Measurements from ENCODE around the gene YPEL3. TPM values are rescaled to one million over a fixed set of nuclear protein-coding genes. Genes with fewer than 3 reads are reported as not detected.

The YPEL3 gene
- total and polyA plus RNA-seq, 2 donors: 16.5 to 117 TPM

DNA sequence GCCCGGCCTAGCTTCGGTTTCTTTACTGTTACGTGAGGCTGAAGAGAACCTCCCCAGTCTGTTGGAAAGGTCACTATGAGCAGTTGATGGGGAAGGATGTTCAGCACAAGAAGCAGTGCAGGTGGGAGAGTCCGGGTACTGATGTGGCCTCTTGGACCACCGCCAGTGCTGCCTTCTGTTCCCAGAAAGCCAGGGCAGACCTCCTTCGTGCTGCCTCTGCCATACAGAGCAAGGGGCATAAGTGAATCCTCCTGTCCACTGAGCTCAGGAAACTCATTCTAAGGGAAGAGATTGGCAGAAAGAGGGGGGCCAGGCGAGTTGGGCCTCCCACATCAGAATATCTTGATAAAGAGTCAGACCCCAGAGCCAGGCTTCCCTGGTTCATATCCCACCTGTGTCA is 16.5 kb downstream of the YPEL3 start:
- H3K4me1 ChIP-seq (ENCODE audit: insufficient read depth): no peaks in the 10 kb centered on the region
- 87% methylated on average over 7 of the region's 7 CpGs for WGBS
- DNase-seq (ENCODE audit: extremely low spot score): no peak
- H3K36me3 ChIP-seq (ENCODE audit: insufficient read depth): peaks cover 2% of the 10 kb centered on the region
- H3K27ac ChIP-seq (ENCODE audit: low read depth): no peak overlapping the region
- no peak overlapping the region for H3K4me3 ChIP-seq (ENCODE audit: low read depth, low read length)

DNA sequence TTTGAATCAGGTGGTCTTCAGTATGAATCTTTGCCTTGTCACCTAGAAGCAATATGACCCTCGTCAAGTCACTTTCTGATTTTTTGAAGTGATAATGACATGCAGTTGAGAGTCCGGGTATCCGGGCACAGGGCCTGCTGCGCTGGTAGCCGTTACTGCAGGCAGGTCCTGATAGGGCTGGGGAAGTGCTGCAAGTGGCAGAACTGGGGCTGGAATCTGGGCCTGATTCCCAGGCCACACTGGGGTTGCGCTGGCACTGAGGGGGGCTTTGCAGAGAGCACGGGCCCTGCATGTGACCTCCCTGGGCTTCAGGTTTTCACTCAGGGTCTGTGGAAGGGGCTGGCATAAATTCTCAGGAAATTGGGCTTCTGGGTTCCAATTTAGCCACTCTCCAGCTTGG is 17.3 kb downstream of the YPEL3 start:
- WGBS: 93% methylated on average over 7 of the region's 7 CpGs
- H3K4me3 ChIP-seq (ENCODE audit: low read depth, low read length): no peak overlapping the region
- H3K27ac ChIP-seq (ENCODE audit: low read depth): no peak overlapping the region
- H3K4me1 ChIP-seq (ENCODE audit: insufficient read depth): no peaks in the 10 kb centered on the region
- DNase-seq (ENCODE audit: extremely low spot score): no peak
- H3K36me3 ChIP-seq (ENCODE audit: insufficient read depth): peaks cover 2% of the 10 kb centered on the region

DNA sequence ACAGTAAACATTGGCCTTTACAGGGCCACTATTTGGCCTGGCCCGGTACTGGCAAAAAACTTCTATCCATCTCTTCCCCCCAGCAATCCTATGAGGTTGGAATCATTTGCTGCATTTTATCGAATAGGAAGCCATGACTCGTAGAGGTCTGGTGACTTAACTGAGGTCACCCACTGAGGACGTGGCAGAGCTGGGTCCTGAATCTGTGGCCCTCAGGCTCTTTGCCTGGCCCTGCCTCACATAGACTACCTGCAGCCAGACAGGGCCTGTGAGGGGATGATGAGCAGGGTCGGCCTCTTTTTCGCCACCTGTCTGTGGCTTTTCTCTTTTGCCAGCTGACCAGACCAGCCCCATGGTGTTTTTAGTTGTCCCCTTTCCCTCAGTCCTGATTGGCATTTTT is 18.4 kb downstream of the YPEL3 start:
- peaks cover 2% of the 10 kb centered on the region for H3K36me3 ChIP-seq (ENCODE audit: insufficient read depth)
- no peak for DNase-seq (ENCODE audit: extremely low spot score)
- no peak overlapping the region for H3K4me3 ChIP-seq (ENCODE audit: low read depth, low read length)
- 76% methylated on average over 6 of the region's 6 CpGs for WGBS
- no peak overlapping the region for H3K27ac ChIP-seq (ENCODE audit: low read depth)
- H3K4me1 ChIP-seq (ENCODE audit: insufficient read depth): no peaks in the 10 kb centered on the region

DNA sequence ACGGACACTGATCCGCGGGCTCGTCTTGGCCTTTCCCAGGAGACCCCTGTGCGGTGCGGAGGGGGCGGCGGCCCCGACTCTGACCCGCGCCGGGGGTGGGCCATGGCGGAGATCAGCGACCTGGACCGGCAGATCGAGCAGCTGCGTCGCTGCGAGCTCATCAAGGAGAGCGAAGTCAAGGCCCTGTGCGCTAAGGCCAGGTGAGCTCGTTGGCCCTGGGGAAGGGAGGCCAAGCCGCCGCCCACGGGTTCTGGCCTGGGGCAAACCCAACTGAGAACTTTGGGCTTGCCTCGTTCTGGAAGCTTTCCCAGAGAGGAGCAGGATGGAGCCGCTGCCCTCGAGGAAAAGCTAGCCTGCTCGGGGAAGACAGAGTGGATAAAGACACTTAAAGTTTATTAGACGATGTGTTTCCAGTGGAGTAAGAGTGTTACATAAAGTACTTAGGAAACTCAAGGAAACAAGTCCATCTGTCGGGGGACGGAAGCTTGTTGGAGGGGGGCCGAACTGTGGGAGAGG is 19.7 kb downstream of the YPEL3 start:
- 2% methylated on average over 33 of the region's 33 CpGs for WGBS
- H3K27ac ChIP-seq (ENCODE audit: low read depth): peak overlapping the region; percentile 78
- DNase-seq (ENCODE audit: extremely low spot score): no peak
- H3K4me3 ChIP-seq (ENCODE audit: low read depth, low read length): peak overlapping the region; percentile 96
- no peaks in the 10 kb centered on the region for H3K4me1 ChIP-seq (ENCODE audit: insufficient read depth)
- H3K36me3 ChIP-seq (ENCODE audit: insufficient read depth): peaks cover 2% of the 10 kb centered on the region

DNA sequence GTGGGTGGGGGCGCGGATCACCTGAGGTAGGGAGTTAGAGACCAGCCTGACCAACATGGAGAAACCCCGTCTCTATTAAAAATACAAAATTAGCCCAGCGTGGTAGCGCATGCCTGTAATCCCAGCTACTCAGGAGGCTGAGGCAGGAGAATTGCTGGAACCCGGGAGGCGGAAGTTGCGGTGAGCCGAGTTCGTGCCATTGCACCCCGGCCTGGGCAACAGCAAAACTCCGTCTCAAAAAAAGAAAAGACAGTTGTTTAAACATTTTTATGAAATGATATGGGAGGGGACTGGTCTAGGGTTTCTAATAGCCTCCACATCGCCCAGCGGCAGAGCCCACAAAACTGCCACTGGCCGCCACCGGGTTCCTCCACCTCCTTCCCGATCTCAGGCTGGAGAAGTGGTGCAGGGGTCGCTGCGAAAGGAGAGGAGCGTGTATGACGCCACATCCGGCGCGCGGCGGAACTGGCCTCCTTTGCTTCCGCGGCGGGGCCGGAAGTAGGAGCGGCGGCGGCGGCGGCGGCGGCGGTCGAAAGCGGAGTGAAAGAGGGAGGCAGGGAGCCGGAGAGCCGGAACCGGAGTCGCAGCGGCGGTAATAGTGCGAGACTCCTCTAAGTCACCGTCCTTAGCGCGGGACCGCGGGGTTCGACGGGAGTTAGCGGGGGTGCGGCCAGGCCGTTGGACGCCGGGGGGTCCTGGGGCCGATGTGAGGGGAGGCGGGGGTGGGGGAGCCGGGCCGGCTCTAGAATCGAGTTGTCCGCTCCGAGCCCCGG is 20.3 kb downstream of the YPEL3 start, which contains the start of gene PPP4C:
Gene PPP4C (plus strand): TSS at position 492 of the 773 bp plus-strand sequence. CDS start 384 bp downstream, outside the sequence.
- DNase-seq (ENCODE audit: extremely low spot score): peak; percentile 82
- Histone ChIP-seq H3K36me3 (ENCODE audit: insufficient read depth) (peaks cover 2% of the 10 kb centered on the region), H3K4me3 (ENCODE audit: low read depth, low read length) (peak within 1 kb of the TSS; percentile 96), H3K4me1 (ENCODE audit: insufficient read depth) (no peaks in the 10 kb centered on the region), H3K27ac (ENCODE audit: low read depth) (peak within 1 kb of the TSS; percentile 78)
- 2% methylated on average over 67 of the region's 67 CpGs for WGBS

DNA sequence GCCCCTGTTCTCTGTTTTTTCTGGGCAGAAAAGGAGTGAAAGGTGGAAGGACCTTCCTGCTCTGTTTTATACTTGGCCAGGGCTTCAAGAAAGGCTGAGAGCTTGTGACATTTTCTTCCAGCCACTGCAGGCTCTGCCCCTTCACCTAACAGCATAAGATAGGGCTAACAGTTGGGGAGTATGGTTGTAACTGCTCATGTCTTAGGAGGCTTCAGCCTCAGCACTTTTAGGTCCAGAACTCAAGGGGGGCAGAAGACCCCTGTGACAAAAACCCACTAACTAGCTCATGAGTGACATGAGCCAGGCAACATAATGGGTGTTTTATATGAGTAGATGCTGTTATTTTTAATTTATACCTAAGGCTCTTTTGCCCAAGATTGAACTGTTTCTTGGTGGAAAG is 25.5 kb downstream of the YPEL3 start:
- no peak for DNase-seq (ENCODE audit: extremely low spot score)
- Histone ChIP-seq H3K27ac (ENCODE audit: low read depth) (no peak overlapping the region), H3K36me3 (ENCODE audit: insufficient read depth) (peaks cover 10% of the 10 kb centered on the region), H3K4me3 (ENCODE audit: low read depth, low read length) (no peak overlapping the region), H3K4me1 (ENCODE audit: insufficient read depth) (no peaks in the 10 kb centered on the region)

DNA sequence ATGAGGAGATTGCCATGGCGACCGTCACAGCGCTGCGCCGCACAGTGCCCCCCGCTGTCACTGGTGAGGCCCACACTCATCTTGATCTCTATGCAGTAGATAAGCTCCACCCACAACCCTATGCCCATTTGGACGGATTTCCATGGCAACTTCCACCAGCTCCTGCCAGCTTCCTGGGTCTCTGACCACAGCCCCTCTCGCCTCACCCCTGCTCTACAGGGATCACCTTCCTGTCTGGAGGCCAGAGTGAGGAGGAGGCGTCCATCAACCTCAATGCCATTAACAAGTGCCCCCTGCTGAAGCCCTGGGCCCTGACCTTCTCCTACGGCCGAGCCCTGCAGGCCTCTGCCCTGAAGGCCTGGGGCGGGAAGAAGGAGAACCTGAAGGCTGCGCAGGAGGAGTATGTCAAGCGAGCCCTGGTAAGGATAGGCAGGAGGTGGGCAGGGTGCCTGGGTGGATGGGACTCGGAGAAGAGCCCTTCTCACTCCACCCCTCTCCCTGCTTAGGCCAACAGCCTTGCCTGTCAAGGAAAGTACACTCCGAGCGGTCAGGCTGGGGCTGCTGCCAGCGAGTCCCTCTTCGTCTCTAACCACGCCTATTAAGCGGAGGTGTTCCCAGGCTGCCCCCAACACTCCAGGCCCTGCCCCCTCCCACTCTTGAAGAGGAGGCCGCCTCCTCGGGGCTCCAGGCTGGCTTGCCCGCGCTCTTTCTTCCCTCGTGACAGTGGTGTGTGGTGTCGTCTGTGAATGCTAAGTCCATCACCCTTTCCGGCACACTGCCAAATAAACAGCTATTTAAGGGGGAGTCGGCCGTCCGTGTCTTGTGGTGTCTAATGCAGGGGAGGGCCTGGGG is 26.2 kb downstream of the YPEL3 start:
- H3K27ac ChIP-seq (ENCODE audit: low read depth): no peak overlapping the region
- H3K36me3 ChIP-seq (ENCODE audit: insufficient read depth): peaks cover 10% of the 10 kb centered on the region
- WGBS: 63% methylated on average over 31 of the region's 31 CpGs
- DNase-seq (ENCODE audit: extremely low spot score): no peak
- no peaks in the 10 kb centered on the region for H3K4me1 ChIP-seq (ENCODE audit: insufficient read depth)
- H3K4me3 ChIP-seq (ENCODE audit: low read depth, low read length): no peak overlapping the region

DNA sequence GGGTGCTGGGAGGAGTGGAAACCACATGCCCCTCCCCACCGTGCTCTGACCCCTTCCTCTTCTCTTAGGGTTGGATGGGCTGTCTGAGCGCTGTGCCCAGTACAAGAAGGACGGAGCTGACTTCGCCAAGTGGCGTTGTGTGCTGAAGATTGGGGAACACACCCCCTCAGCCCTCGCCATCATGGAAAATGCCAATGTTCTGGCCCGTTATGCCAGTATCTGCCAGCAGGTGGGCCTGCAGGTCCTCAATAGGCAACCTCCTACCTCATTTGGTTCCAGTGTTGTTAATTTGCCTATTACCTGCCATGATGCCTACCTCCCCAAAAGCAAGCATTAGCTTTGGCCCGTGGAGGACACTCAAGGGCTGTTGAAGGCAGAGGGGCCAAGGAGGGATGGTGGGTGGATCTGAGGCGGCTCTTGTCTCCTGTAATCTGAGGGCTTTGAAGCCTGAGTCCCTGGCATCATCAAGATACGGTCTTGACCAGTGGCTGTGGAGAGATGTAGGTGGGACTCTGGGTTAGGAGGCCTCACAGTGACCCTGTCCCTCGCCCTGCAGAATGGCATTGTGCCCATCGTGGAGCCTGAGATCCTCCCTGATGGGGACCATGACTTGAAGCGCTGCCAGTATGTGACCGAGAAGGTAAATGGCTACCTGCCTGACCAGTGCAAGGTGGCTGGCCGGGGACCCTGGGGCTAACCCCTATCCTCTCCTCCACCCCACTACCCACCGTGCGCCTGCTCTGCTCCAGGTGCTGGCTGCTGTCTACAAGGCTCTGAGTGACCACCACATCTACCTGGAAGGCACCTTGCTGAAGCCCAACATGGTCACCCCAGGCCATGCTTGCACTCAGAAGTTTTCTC is 27.0 kb downstream of the YPEL3 start:
- peaks cover 10% of the 10 kb centered on the region for H3K36me3 ChIP-seq (ENCODE audit: insufficient read depth)
- no peak overlapping the region for H3K4me3 ChIP-seq (ENCODE audit: low read depth, low read length)
- no peak overlapping the region for H3K27ac ChIP-seq (ENCODE audit: low read depth)
- WGBS: 78% methylated on average over 17 of the region's 17 CpGs
- DNase-seq (ENCODE audit: extremely low spot score): no peak
- no peaks in the 10 kb centered on the region for H3K4me1 ChIP-seq (ENCODE audit: insufficient read depth)

DNA sequence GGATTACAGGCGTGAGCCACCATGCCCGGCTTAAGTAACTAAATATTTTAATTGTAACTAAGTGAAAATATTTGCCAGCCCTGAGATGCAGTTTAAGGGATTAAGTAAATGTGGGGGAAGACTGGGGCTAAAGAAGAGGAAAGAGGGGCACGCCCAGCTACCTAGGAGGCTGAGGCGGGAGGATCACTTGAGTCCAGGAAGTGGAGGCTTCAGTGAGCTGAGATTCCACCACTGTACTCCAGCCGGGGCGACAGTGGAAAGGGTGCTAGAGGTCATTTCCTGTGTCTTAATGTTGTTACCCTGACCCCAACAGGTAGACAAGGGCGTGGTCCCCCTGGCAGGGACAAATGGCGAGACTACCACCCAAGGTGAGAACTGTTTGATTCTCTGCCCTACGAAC is 27.7 kb downstream of the YPEL3 start:
- no peak overlapping the region for H3K4me3 ChIP-seq (ENCODE audit: low read depth, low read length)
- H3K4me1 ChIP-seq (ENCODE audit: insufficient read depth): no peaks in the 10 kb centered on the region
- H3K36me3 ChIP-seq (ENCODE audit: insufficient read depth): peaks cover 10% of the 10 kb centered on the region
- DNase-seq (ENCODE audit: extremely low spot score): no peak
- WGBS: 82% methylated on average over 9 of the region's 9 CpGs
- H3K27ac ChIP-seq (ENCODE audit: low read depth): no peak overlapping the region

DNA sequence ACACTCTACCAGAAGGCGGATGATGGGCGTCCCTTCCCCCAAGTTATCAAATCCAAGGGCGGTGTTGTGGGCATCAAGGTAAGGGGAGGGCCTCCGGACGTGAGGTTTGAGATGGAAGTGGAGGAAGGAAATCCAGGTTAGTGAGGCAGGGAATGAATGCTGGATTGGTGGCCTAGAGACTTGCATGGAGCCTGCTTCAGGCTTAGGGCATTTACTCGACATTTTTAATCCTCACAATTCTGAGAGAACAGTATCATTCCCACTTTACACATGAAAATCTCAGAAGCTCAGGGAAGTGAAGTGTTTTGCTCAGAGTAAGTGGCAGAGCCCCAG is 28.5 kb downstream of the YPEL3 start:
- no peak overlapping the region for H3K4me3 ChIP-seq (ENCODE audit: low read depth, low read length)
- no peak for DNase-seq (ENCODE audit: extremely low spot score)
- no peak overlapping the region for H3K27ac ChIP-seq (ENCODE audit: low read depth)
- no peaks in the 10 kb centered on the region for H3K4me1 ChIP-seq (ENCODE audit: insufficient read depth)
- WGBS: 67% methylated on average over 6 of the region's 6 CpGs
- H3K36me3 ChIP-seq (ENCODE audit: insufficient read depth): peaks cover 10% of the 10 kb centered on the region

DNA sequence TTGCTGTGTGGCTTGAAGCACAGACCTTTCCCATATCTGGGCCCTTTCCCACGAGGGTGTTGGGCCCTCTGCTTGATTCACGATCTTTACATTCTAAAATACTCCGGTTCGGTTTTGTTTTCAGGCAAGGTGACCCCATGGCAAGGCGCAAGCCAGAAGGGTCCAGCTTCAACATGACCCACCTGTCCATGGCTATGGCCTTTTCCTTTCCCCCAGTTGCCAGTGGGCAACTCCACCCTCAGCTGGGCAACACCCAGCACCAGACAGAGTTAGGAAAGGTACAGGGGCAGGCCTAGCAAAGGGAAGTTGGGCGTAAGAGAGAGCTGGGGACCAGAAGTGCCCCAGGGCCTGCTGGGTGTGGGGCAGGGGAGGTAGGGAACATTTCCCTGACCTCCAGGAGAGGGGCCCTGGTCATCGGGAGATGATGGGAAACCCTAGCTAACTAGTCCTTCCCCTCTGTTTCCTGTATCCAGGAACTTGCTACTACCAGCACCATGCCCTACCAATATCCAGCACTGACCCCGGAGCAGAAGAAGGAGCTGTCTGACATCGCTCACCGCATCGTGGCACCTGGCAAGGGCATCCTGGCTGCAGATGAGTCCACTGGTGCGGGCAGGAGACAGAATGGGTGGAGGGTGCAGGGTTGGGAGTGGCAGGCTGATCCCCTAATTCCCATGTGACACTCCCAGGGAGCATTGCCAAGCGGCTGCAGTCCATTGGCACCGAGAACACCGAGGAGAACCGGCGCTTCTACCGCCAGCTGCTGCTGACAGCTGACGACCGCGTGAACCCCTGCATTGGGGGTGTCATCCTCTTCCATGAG is 29.0 kb downstream of the YPEL3 start:
- Histone ChIP-seq H3K4me1 (ENCODE audit: insufficient read depth) (no peaks in the 10 kb centered on the region), H3K36me3 (ENCODE audit: insufficient read depth) (peaks cover 10% of the 10 kb centered on the region), H3K27ac (ENCODE audit: low read depth) (peak overlapping the region; percentile 99), H3K4me3 (ENCODE audit: low read depth, low read length) (peak overlapping the region; percentile 87)
- 30% methylated on average over 21 of the region's 21 CpGs for WGBS
- DNase-seq (ENCODE audit: extremely low spot score): no peak

DNA sequence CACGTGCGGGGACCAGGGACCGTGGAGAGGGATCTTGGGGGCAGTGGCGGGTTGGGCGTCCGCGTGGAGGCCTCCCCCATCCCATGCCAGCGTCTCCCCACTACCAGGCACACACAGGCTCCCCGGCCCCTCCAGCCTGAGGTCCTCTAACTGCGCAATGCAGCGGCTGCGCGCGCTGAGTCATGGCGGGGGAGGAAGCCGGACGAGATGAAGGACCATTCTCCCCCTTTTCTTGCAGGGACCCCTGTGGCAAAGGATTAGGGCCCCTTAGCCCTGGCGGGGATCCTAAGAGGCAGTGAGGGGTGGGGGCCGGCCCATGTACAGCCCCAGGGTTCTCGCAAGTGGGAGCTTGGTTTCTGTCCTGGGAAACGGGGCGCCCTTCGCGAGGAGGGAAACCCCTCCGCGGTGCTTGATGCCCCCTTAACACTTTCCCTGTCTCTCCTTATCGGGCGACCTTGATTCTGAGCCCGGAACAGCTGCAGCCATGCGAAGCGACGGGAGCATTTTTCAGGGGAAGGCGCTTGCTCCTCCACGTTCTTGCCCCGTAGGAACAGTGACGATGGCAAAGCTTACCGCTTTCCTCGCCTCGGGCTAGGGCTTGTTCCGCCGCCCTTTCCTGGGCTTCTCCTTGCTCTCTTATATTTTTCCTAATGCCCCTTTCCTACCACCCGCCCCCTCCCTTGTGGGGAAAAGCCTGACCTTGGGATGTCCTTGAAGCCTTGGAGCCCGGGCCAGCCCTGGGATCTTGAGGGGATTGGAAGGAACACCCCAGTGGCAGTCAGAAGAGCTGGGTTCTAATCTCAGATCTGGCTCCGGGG is 29.9 kb downstream of the YPEL3 start:
- H3K36me3 ChIP-seq (ENCODE audit: insufficient read depth): peaks cover 10% of the 10 kb centered on the region
- H3K27ac ChIP-seq (ENCODE audit: low read depth): peak overlapping the region; percentile 99
- no peaks in the 10 kb centered on the region for H3K4me1 ChIP-seq (ENCODE audit: insufficient read depth)
- no peak for DNase-seq (ENCODE audit: extremely low spot score)
- peak overlapping the region; percentile 87 for H3K4me3 ChIP-seq (ENCODE audit: low read depth, low read length)
- WGBS: under 1% methylated on average over 44 of the region's 44 CpGs

Measured in urinary bladder (tissue), 4 donors.